ENCODE measurements around the gene KCNAB3.

DNA sequence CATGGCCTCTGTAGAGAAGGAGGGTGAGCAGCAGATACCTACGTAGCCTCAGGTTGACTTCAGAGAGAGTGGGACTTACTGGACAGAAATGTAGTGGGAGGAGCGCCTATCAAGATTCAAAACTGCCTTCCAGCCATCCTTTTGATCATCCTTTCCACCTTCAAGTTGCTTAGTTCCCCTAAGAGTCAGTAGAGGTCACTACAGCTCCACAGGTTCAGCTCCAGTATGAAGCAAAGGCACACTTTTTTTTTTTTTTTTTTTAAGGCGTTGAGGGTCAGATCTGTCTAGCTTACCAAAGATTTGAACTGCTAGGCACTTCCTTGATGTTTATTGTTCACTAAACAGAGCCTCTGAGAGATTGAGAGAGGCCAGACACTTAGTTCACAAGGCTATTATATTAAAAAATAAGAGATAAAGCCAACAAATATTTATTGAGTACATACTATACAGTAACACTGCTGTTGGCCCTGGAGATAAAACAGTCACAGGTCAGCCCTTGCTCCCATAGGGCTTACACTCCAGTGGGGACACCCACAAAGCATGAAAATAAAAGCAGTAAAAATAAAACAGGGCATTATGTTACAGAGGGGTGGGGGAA is 16.6 kb downstream of the KCNAB3 start:
- TF ChIP-seq, protein P1, sequence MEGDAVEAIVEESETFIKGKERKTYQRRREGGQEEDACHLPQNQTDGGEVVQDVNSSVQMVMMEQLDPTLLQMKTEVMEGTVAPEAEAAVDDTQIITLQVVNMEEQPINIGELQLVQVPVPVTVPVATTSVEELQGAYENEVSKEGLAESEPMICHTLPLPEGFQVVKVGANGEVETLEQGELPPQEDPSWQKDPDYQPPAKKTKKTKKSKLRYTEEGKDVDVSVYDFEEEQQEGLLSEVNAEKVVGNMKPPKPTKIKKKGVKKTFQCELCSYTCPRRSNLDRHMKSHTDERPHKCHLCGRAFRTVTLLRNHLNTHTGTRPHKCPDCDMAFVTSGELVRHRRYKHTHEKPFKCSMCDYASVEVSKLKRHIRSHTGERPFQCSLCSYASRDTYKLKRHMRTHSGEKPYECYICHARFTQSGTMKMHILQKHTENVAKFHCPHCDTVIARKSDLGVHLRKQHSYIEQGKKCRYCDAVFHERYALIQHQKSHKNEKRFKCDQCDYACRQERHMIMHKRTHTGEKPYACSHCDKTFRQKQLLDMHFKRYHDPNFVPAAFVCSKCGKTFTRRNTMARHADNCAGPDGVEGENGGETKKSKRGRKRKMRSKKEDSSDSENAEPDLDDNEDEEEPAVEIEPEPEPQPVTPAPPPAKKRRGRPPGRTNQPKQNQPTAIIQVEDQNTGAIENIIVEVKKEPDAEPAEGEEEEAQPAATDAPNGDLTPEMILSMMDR (IDR thresholded peaks at IDR 0.05) = peak; percentile 61 to 89 (median 76)
- TF ChIP-seq POLR2A (IDR thresholded peaks at IDR 0.05) = no peak
